ENCODE results near the gene SHTN1. TPM values are rescaled to one million over a fixed set of nuclear protein-coding genes. Genes with fewer than 3 reads are reported as not detected.

Gene SHTN1
- total RNA-seq, 4 donors from 2014 or later = 24.1 to 59.7 (median 34.1) TPM

- no peaks in the 10 kb centered on the region for H3K36me3 ChIP-seq
- no peak overlapping the region for H3K4me3 ChIP-seq
- H3K4me1 ChIP-seq = no peaks in the 10 kb centered on the region
- no peaks in the 10 kb centered on the region for H3K27me3 ChIP-seq
- TF ChIP-seq, protein P1, sequence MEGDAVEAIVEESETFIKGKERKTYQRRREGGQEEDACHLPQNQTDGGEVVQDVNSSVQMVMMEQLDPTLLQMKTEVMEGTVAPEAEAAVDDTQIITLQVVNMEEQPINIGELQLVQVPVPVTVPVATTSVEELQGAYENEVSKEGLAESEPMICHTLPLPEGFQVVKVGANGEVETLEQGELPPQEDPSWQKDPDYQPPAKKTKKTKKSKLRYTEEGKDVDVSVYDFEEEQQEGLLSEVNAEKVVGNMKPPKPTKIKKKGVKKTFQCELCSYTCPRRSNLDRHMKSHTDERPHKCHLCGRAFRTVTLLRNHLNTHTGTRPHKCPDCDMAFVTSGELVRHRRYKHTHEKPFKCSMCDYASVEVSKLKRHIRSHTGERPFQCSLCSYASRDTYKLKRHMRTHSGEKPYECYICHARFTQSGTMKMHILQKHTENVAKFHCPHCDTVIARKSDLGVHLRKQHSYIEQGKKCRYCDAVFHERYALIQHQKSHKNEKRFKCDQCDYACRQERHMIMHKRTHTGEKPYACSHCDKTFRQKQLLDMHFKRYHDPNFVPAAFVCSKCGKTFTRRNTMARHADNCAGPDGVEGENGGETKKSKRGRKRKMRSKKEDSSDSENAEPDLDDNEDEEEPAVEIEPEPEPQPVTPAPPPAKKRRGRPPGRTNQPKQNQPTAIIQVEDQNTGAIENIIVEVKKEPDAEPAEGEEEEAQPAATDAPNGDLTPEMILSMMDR (IDR thresholded peaks at IDR 0.05) = no peak
- TF ChIP-seq POLR2A (IDR thresholded peaks at IDR 0.05) = no peak
- no peak overlapping the region for H3K27ac ChIP-seq
- H3K9me3 ChIP-seq = no peaks in the 10 kb centered on the region
- no peak for DNase-seq
These were observed 30.5 kb downstream of the SHTN1 start for GRCh38 chr10:116974456-116975005.

DNA sequence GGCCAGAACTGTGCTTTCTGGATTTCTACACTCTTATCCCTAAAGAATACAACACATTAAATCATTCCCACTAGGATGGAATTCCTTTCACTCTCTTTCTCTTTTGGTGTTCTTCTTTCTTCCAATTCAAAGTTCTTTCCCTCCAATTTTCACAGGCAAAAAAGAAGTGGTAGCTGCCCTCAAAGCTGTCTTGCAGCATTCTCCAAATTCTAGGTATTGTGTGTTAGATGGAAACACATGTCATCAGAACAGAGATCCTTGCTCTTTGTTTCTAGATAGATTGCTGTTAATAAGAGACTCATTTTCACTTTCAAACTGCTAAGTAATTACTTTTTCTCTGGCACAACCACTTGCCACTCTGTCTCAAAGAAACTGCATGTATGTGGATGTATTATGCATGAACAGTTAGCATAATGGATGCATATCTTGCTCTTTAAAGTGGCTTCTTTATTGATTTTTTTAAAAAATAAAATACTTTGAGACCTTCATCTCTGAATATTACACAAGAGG lies 31.0 kb downstream of the SHTN1 start:
- Histone ChIP-seq H3K4me3 (no peak overlapping the region), H3K9me3 (no peaks in the 10 kb centered on the region), H3K4me1 (no peaks in the 10 kb centered on the region), H3K27ac (no peak overlapping the region), H3K36me3 (no peaks in the 10 kb centered on the region), H3K27me3 (no peaks in the 10 kb centered on the region)
- no peak for TF ChIP-seq POLR2A (IDR thresholded peaks at IDR 0.05)
- TF ChIP-seq, protein P1 (IDR thresholded peaks at IDR 0.05) = no peak
- no peak for DNase-seq

GRCh38 chr10:116973371-116973905 lies 31.5 kb downstream of the SHTN1 start:
- H3K9me3 ChIP-seq = no peaks in the 10 kb centered on the region
- no peaks in the 10 kb centered on the region for H3K36me3 ChIP-seq
- TF ChIP-seq, protein P1 (IDR thresholded peaks at IDR 0.05) = no peak
- no peak for TF ChIP-seq POLR2A (IDR thresholded peaks at IDR 0.05)
- H3K4me3 ChIP-seq = no peak overlapping the region
- no peak overlapping the region for H3K27ac ChIP-seq
- H3K4me1 ChIP-seq = no peaks in the 10 kb centered on the region
- H3K27me3 ChIP-seq = no peaks in the 10 kb centered on the region
- DNase-seq = no peak

DNA sequence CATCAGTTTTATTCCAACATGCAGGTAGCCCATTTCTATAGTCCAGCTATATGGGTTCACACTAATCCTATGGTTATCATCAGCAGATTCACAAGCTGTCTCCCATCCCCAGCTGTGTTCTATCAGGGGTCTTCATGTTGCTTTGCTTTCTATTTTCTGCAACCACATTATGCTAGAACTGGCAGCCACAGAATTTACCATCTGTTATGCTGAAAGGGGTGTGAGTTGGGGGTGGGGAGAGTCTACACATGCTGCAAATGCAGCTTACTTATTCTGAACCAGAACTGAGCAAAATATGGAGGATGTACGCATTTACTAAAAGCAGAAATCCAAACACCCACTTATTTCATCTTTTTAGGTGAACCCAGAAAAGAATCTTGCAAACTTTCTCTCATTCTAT lies 32.9 kb downstream of the SHTN1 start:
- Histone ChIP-seq H3K27me3 (no peaks in the 10 kb centered on the region), H3K4me3 (no peak overlapping the region), H3K9me3 (no peaks in the 10 kb centered on the region), H3K4me1 (no peaks in the 10 kb centered on the region), H3K36me3 (no peaks in the 10 kb centered on the region), H3K27ac (no peak overlapping the region)
- DNase-seq = no peak
- TF ChIP-seq, protein P1 (IDR thresholded peaks at IDR 0.05) = no peak
- no peak for TF ChIP-seq POLR2A (IDR thresholded peaks at IDR 0.05)

- Histone ChIP-seq H3K27me3 (no peaks in the 10 kb centered on the region), H3K4me3 (no peak overlapping the region), H3K9me3 (no peaks in the 10 kb centered on the region), H3K27ac (no peak overlapping the region), H3K4me1 (no peaks in the 10 kb centered on the region), H3K36me3 (no peaks in the 10 kb centered on the region)
- TF ChIP-seq POLR2A (IDR thresholded peaks at IDR 0.05) = no peak
- TF ChIP-seq, protein P1 (IDR thresholded peaks at IDR 0.05) = no peak
- DNase-seq = no peak
These were observed 34.9 kb downstream of the SHTN1 start for GRCh38 chr10:116970050-116970449.
